ENCODE results near the gene KCNH1.

GRCh38 chr1:210629276-210629675, 504.7 kb downstream of the KCNH1 start:
- no peak for TF ChIP-seq CTCF (conservative IDR thresholded peaks at IDR 0.05)
- TF ChIP-seq ZFX (IDR thresholded peaks at IDR 0.05), result no peak
